Measurements from ENCODE around the gene SCAMP1.

The SCAMP1 gene

DNA sequence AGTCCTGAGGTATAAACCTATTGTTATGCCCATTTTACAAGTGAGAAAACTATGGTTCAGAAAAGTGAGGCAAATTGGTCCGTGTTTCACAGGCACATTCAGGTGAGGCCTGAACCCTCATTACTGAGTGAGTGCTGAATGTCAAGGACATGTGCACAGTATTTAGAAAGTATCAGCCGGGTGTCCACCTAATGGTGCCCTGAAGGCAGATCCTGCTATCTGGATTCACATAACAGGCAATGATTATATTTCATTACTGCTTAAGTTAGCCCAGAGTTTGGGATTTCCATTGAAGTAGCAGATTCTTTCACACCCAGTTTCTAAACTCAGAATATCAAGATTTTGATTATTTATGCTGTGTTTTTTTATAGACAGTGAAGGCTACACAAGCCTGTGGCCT, 145.4 kb downstream of the SCAMP1 start:
- TF ChIP-seq, protein P1, sequence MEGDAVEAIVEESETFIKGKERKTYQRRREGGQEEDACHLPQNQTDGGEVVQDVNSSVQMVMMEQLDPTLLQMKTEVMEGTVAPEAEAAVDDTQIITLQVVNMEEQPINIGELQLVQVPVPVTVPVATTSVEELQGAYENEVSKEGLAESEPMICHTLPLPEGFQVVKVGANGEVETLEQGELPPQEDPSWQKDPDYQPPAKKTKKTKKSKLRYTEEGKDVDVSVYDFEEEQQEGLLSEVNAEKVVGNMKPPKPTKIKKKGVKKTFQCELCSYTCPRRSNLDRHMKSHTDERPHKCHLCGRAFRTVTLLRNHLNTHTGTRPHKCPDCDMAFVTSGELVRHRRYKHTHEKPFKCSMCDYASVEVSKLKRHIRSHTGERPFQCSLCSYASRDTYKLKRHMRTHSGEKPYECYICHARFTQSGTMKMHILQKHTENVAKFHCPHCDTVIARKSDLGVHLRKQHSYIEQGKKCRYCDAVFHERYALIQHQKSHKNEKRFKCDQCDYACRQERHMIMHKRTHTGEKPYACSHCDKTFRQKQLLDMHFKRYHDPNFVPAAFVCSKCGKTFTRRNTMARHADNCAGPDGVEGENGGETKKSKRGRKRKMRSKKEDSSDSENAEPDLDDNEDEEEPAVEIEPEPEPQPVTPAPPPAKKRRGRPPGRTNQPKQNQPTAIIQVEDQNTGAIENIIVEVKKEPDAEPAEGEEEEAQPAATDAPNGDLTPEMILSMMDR (conservative IDR thresholded peaks at IDR 0.05; ENCODE audit: low read depth, low read length), result no peak
- no peak for DNase-seq (ENCODE audit: low read depth)

DNA sequence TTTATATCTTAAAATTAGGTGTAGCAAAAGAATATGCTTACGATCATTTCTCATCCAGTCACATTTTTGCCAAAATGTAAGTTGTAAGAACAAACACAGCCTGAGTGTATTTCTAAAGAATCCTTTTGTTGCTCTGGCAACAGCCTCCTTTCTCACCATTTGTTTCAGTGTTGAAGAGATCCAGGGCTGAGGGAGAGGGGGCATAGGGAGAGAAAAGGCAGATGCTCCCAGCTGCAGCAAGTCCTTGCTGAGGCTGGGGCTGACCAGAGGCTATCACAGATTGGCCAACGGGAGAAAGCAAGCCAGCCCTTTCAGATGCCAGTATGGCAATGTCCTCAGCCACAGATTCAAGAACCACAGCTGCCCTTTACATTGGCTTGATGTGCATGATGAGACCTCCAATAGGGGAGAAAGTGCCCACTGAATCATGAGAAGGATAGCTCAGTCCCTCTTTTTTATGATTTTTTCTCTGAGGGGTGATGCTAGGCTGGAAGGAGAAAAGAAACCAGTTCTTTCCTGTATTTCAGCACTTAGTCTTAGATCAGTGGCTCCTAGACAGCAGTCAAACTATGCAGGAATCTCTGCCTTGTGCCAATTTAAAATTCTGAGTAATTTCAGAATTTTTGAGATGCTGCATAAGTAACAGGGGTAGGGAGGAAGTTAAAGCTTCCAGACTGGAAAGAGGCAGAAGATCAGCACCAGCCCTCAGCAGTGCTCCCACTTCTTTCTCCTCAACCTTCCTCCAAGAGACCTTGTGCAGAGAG, 146.0 kb downstream of the SCAMP1 start:
- H3K4me3 ChIP-seq (ENCODE audit: low read length), result no peak overlapping the region
- no peak for DNase-seq (ENCODE audit: low read depth)
- TF ChIP-seq, protein P1 (conservative IDR thresholded peaks at IDR 0.05; ENCODE audit: low read depth, low read length), result no peak

More for the DNA sequence above, 145.4 kb downstream of the SCAMP1 start:
- no peak overlapping the region for H3K4me3 ChIP-seq (ENCODE audit: low read length)

DNA sequence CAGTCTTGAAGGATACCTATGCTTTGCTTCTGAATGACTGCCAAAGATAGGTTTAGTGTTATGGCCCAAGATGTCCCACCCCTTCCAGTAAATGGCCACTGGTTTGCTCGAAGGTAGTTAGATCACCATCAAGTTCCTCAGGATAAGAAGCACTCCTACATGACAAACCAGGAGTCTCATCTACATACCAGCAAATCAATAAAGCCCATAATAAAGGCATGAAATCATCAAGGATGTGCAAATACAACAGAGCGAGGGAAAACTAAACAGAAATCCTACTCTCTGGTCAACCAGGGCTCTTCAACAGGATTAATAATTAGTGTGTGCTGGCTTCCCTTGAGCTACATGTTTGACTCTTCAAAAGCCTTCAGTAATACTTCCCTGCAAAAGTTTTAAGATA, 147.1 kb downstream of the SCAMP1 start:
- TF ChIP-seq, protein P1 (conservative IDR thresholded peaks at IDR 0.05; ENCODE audit: low read depth, low read length), result no peak
- DNase-seq (ENCODE audit: low read depth), result no peak
- no peak overlapping the region for H3K4me3 ChIP-seq (ENCODE audit: low read length)

DNA sequence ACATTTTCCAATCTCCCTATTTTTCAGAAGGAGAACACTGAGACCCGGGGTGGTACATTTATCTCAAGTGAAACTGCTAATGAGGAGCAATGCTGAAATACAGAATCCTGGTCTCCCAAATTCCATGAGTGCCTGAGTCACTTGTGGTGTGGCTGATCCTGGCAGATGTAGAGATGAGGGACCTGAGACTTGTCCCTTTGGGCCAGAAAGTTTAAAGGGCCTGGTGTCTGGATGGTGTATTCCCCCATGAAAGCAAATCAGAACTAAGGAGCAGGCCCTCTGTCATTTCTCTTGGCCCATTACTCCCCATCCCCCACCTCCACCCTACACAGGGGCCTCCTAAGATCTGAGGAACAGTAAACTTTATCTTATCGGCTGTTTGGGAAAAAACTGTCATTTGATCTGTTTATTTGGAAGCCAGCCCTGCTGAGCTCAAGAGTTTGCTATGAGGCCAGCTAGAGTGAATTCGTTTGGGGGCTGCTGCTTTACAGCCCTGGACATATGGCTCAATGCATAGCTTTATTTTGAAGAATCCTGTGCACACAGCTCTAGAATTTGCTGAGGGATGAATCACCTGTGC, 147.9 kb downstream of the SCAMP1 start:
- TF ChIP-seq, protein P1 (conservative IDR thresholded peaks at IDR 0.05; ENCODE audit: low read depth, low read length), result no peak
- H3K4me3 ChIP-seq (ENCODE audit: low read length), result no peak overlapping the region
- DNase-seq (ENCODE audit: low read depth), result no peak

DNA sequence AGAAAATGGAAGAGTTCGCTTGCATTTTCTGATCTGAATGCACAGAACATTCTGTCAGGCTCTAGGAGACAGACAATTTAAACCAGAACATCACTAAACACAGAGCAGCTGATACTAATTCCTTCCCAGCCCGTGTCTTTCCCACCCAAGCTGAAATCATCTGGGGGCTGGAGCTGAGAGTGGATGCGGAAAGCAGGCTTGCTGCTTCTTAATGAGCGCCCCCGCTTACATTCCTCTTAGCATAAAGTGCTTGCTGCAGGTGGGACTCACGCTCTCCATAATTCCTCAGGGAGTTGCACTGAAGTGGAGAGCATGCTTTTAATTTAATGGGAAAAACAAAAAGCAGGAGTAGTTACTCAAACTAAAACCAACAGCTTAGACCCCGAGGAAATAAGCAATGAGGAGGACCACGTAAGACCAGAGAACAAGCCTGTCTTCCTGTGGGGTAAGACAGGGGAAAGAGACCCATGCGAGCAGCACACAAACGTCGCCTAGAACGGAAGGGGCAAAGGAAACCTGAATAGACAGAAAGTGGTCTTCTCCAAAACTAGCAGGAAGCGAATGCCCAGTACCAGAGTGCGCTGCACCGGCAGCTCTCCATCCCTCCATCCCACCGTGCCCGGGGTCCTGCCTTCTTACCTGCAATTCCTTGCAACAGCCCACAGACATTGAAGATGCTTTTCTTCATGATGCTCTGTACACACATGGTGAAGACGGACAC, 148.9 kb downstream of the SCAMP1 start:
- TF ChIP-seq, protein P1 (conservative IDR thresholded peaks at IDR 0.05; ENCODE audit: low read depth, low read length), result no peak
- no peak overlapping the region for H3K4me3 ChIP-seq (ENCODE audit: low read length)

DNA sequence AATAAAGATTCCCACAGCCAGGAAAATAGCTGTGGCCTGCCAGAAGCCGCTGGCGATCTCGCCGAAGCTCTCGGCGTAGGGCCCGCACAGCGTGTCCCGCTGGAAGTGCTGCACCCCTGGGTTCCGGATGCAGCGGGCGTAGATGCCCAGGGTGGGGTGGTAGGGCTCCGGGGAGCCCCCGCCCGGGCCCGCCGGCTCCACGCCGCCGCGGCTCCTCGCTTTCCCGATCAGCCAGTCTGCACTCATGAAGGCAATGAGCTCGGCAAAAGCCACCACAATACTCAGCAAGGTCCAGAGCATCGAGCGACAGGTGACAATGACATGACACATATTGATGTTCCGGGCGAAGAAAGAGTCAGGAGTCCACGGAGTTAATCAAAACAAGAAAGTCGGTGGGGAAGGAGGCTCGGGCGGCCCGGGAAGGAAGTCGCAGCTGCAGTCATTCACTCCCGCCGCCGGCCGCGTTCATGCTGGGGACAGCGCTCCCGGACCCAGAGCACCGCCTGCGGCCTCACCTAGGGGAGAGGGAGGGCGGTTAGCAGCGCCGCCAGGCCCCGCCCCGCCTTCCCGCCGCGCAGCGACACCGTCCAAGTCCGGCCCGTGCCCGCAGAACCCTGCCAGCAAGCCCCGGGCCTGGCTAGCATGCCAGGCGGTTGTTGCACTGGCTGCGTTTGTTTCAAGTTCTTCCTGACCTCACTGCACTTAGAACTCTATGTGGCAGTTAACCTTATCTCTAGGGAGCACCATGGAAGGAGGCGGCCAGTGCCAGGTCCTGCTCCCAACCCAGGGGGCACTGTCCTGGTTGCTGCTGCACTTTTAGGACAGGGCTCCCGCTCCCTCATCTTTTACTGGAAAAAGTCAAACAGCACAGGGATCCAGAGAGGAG, 149.7 kb downstream of the SCAMP1 start:
- no peak for DNase-seq (ENCODE audit: low read depth)
- H3K4me3 ChIP-seq (ENCODE audit: low read length), result peak overlapping the region; percentile 24

More for the DNA sequence above, 148.9 kb downstream of the SCAMP1 start:
- no peak for DNase-seq (ENCODE audit: low read depth)

More for the DNA sequence above, 149.7 kb downstream of the SCAMP1 start:
- TF ChIP-seq, protein P1 (conservative IDR thresholded peaks at IDR 0.05; ENCODE audit: low read depth, low read length), result peak; percentile 38

All from retinal pigment epithelial cell (primary cell).